ENCODE measurements around the gene ZC3H18.

- TF ChIP-seq, protein P1, sequence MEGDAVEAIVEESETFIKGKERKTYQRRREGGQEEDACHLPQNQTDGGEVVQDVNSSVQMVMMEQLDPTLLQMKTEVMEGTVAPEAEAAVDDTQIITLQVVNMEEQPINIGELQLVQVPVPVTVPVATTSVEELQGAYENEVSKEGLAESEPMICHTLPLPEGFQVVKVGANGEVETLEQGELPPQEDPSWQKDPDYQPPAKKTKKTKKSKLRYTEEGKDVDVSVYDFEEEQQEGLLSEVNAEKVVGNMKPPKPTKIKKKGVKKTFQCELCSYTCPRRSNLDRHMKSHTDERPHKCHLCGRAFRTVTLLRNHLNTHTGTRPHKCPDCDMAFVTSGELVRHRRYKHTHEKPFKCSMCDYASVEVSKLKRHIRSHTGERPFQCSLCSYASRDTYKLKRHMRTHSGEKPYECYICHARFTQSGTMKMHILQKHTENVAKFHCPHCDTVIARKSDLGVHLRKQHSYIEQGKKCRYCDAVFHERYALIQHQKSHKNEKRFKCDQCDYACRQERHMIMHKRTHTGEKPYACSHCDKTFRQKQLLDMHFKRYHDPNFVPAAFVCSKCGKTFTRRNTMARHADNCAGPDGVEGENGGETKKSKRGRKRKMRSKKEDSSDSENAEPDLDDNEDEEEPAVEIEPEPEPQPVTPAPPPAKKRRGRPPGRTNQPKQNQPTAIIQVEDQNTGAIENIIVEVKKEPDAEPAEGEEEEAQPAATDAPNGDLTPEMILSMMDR (IDR thresholded peaks at IDR 0.05): no peak
- TF ChIP-seq JUN (CRISPR knock-in tag; IDR thresholded peaks at IDR 0.05) (no peak), ATF1 (CRISPR knock-in tag; IDR thresholded peaks at IDR 0.05) (no peak), ZBTB21 (CRISPR knock-in tag; IDR thresholded peaks at IDR 0.05; ENCODE audit: borderline replicate concordance) (no peak), E2F1 (CRISPR knock-in tag; IDR thresholded peaks at IDR 0.05) (no peak), SP1 (CRISPR knock-in tag; conservative IDR thresholded peaks at IDR 0.05) (no peak), NFE2L1 (CRISPR knock-in tag; IDR thresholded peaks at IDR 0.05) (no peak), ZNF512 (CRISPR knock-in tag; IDR thresholded peaks at IDR 0.05; ENCODE audit: borderline replicate concordance) (no peak), ETV6 (CRISPR knock-in tag; IDR thresholded peaks at IDR 0.05) (no peak)
- TF ChIP-seq, protein P2, sequence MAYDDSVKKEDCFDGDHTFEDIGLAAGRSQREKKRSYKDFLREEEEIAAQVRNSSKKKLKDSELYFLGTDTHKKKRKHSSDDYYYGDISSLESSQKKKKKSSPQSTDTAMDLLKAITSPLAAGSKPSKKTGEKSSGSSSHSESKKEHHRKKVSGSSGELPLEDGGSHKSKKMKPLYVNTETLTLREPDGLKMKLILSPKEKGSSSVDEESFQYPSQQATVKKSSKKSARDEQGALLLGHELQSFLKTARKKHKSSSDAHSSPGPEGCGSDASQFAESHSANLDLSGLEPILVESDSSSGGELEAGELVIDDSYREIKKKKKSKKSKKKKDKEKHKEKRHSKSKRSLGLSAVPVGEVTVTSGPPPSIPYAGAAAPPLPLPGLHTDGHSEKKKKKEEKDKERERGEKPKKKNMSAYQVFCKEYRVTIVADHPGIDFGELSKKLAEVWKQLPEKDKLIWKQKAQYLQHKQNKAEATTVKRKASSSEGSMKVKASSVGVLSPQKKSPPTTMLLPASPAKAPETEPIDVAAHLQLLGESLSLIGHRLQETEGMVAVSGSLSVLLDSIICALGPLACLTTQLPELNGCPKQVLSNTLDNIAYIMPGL (CRISPR knock-in tag; IDR thresholded peaks at IDR 0.05): no peak
Measured at GRCh38 chr16:88640039-88640495, 69.9 kb downstream of the ZC3H18 start.

All from WTC11 (cell line).